ENCODE measurements around the gene MOB3C. TPM values are rescaled to one million over a fixed set of nuclear protein-coding genes. Genes with fewer than 3 reads are reported as not detected.

The MOB3C gene
- total RNA-seq, 4 donors from 2014 or later: 22.4 to 30.8 (median 26.6) TPM

DNA sequence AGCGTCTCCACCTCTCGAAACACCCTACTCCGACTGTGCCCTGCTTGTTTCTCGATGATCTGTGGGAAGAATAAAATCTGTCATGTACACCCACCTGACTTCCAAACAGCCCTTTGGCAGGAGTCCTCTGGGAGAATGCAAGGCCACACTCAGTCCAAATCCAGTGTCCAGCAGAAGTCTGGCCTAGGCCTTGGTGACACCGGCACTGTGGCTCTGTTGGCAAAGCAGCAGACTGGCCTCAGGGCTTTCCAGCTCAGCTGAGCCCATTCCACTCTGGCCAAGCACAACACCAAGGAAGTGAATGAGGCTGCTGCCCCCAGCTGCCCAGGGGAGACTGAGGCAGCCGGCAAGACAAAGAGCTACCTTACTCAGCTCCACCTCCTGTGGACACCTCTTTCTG lies 40.0 kb downstream of the MOB3C start:
- Histone ChIP-seq H3K27me3 (no peaks in the 10 kb centered on the region), H3K9me3 (no peaks in the 10 kb centered on the region), H3K27ac (no peak overlapping the region), H3K4me1 (no peaks in the 10 kb centered on the region), H3K36me3 (peaks cover 6 to 21% of the 10 kb centered on the region in 2 donors), H3K4me3 (replicated peaks in 1 of 3) (no peak overlapping the region)
- DNase-seq: no peak
- intact Hi-C loops (cut with DNase I): no loop called here
- TF ChIP-seq POLR2A (IDR thresholded peaks at IDR 0.05): no peak
- TF ChIP-seq, protein P1, sequence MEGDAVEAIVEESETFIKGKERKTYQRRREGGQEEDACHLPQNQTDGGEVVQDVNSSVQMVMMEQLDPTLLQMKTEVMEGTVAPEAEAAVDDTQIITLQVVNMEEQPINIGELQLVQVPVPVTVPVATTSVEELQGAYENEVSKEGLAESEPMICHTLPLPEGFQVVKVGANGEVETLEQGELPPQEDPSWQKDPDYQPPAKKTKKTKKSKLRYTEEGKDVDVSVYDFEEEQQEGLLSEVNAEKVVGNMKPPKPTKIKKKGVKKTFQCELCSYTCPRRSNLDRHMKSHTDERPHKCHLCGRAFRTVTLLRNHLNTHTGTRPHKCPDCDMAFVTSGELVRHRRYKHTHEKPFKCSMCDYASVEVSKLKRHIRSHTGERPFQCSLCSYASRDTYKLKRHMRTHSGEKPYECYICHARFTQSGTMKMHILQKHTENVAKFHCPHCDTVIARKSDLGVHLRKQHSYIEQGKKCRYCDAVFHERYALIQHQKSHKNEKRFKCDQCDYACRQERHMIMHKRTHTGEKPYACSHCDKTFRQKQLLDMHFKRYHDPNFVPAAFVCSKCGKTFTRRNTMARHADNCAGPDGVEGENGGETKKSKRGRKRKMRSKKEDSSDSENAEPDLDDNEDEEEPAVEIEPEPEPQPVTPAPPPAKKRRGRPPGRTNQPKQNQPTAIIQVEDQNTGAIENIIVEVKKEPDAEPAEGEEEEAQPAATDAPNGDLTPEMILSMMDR (IDR thresholded peaks at IDR 0.05): no peak
- WGBS, 2 donors: 96% methylated on average over 5 to 6 of the region's 6 CpGs

DNA sequence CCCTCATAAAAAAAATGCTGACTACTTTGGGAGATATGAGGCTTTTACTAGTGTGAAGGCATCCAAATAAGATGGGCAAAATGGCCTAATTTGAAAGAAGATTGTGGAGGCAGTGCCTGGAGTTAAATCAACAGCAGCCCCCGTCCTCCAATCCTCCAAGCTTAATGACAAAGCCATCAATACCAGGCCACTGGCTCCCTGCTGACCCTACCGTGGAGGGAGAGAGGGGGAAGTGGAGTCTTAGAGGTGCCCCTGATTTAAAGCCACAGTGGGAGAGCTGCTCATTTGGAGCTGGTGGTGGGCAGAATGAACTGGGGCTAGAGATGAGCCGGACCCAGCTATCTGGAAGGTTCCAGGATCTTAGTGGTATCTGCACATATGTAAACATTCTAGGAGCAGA lies 40.8 kb downstream of the MOB3C start:
- intact Hi-C loops (cut with DNase I): no loop called here
- Histone ChIP-seq H3K27me3 (no peaks in the 10 kb centered on the region), H3K36me3 (peaks cover 6 to 21% of the 10 kb centered on the region in 2 donors), H3K4me3 (replicated peaks in 1 of 3) (no peak overlapping the region), H3K4me1 (no peaks in the 10 kb centered on the region), H3K9me3 (no peaks in the 10 kb centered on the region), H3K27ac (no peak overlapping the region)
- TF ChIP-seq, protein P1 (IDR thresholded peaks at IDR 0.05): no peak
- TF ChIP-seq POLR2A (IDR thresholded peaks at IDR 0.05): no peak
- WGBS, 2 donors: 90 to 93% methylated on average over 3 of the region's 3 CpGs
- DNase-seq: no peak

DNA sequence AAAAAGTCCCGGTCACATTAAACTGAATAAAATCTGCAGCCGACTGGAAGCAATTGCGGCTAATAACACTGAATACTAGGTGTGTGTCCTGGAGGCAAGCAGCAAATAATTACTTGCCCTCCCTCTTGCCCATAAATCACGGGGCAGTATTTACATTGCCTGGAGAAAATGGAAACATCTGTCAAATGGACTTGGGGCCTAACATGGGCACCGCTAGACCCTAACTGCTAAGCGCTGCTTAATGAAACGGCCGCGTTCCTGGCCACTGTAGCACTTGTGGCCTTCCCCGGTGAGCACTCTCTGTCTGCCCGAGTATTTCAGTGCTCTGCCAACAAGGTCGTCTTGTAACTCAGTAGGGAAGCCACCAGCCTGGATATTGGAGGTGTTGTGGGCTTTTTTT lies 41.3 kb downstream of the MOB3C start:
- Histone ChIP-seq H3K27ac (no peak overlapping the region), H3K4me3 (replicated peaks in 1 of 3) (no peak overlapping the region), H3K27me3 (no peaks in the 10 kb centered on the region), H3K9me3 (no peaks in the 10 kb centered on the region), H3K36me3 (peaks cover 6 to 21% of the 10 kb centered on the region in 2 donors), H3K4me1 (no peaks in the 10 kb centered on the region)
- no peak for DNase-seq
- intact Hi-C loops (cut with DNase I): no loop called here
- 80 to 88% methylated on average over 12 of the region's 12 CpGs for WGBS, 2 donors
- TF ChIP-seq POLR2A (IDR thresholded peaks at IDR 0.05): no peak
- TF ChIP-seq, protein P1 (IDR thresholded peaks at IDR 0.05): no peak

DNA sequence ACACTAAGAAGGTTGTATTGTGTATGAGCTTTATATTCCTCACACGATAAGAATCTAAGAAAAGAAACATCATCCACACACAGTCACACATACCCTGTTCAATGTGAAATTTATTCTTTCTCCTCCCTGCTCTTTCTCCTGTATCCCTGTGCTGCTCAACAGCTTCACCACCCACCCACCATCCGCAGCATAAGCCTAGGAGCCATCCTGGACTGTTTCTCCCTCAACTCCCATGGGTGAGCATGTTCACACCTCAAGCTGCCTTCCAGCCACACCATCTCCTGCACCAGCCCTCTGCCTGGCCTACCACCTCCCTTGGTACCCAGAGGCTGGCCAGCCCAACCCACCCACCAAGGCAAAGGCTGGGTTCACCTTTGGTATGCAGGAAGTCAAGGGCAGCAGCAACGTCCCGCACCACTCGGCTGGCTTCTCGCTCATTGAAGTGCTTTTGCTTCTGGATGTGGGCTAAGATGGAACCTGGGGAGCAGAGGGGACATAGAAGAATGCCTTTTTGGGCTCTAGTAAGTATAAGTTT lies 44.9 kb downstream of the MOB3C start:
- H3K4me3 ChIP-seq (replicated peaks in 1 of 3): no peak overlapping the region
- WGBS, 2 donors: 83 to 92% methylated on average over 6 of the region's 6 CpGs
- no peak overlapping the region for H3K27ac ChIP-seq
- H3K36me3 ChIP-seq: peaks cover 0 to 3% of the 10 kb centered on the region in 2 donors
- intact Hi-C loops (cut with DNase I): no loop called here
- no peak for DNase-seq
- TF ChIP-seq, protein P1 (IDR thresholded peaks at IDR 0.05): no peak
- no peak for TF ChIP-seq POLR2A (IDR thresholded peaks at IDR 0.05)
- no peaks in the 10 kb centered on the region for H3K9me3 ChIP-seq
- H3K4me1 ChIP-seq: no peaks in the 10 kb centered on the region
- no peaks in the 10 kb centered on the region for H3K27me3 ChIP-seq

DNA sequence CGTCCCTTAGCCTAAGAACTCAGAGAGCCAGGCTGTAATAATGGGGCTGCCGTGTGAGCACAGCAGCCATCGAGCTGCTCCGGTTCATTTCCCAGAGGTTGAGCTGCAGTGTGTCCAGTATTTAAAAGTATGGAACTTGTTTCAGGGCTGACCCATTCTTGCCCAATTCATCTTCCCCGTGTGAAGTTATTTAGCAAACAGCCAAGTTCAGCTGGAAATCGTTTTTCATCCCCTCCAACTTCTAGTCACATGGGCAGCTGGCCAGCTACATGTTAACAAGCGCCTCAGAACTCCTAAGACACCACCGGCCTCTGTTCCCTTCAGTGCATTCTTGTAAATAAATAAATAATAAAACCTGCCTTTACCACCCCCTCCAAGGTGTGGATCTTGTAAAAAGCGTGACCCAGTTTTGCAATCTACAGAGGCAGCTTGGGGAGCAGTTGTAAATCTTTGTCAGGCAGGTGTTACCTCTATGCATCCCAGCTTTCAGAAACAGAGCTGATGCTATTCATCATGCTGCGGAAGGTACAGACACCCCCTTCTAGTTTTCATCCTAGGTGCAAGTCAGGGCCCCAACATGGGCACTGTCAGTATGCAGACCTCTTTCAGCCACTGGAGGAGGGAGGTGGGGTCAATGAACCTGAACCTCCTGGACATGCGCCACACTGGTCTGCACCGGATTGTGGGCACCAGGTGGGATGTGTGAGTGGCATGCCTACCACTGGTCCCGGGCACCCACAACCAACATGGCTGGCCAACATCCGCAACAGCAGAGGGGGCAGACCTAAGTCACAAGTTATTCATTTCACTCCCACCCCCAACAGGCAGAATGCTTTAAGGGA lies 46.5 kb downstream of the MOB3C start:
- no peaks in the 10 kb centered on the region for H3K27me3 ChIP-seq
- H3K4me1 ChIP-seq: no peaks in the 10 kb centered on the region
- 53 to 60% methylated on average over 14 of the region's 14 CpGs for WGBS, 2 donors
- H3K9me3 ChIP-seq: no peaks in the 10 kb centered on the region
- no peak overlapping the region for H3K27ac ChIP-seq
- intact Hi-C loops (cut with DNase I): no loop called here
- peak; percentile 20 to 27 for DNase-seq
- TF ChIP-seq, protein P1 (IDR thresholded peaks at IDR 0.05): no peak
- TF ChIP-seq POLR2A (IDR thresholded peaks at IDR 0.05): no peak
- H3K36me3 ChIP-seq: no peaks in the 10 kb centered on the region
- no peak overlapping the region for H3K4me3 ChIP-seq (replicated peaks in 1 of 3)
